ENCODE data around the gene SATB2.
A peak's percentile ranks its signal among the peaks of the same experiment; 100 is the strongest.

DNA sequence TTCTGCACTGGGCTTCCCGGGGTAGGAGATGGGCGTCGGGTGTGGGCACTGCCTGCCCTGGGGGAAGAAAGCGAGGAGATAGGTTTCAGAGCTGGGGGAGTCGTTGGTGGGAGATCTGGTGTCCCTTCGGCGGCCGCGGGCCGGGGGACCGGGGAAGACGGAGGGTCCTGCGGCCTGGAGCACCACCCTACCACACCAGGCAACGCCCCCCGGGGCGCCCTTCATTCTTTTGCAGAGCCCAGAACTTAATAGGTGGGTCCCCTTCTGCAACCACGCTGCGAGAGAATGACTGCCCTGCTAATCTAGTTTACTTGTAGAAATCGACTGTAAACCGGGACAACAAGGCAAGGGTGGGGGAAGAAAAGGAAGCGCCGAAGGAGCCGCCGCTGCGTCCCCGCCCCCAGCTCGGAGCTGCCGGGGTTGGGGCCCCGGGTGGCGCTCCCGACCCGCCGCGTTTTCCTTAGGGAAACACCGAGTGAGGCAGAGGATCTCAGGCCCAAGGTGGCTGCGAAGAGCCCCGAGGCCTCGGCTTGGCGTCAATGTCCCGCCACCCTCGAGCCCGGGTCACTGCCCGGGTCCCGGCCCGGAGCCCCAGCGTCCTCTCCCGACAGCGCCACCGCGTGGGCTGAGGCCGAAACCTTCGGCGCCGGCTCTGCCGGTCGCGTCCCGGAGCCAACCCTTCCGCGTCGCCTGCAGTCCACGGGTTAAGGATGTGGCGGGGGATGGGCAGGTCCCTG is 5.4 kb upstream of the SATB2 start:
- TF ChIP-seq, protein P1, sequence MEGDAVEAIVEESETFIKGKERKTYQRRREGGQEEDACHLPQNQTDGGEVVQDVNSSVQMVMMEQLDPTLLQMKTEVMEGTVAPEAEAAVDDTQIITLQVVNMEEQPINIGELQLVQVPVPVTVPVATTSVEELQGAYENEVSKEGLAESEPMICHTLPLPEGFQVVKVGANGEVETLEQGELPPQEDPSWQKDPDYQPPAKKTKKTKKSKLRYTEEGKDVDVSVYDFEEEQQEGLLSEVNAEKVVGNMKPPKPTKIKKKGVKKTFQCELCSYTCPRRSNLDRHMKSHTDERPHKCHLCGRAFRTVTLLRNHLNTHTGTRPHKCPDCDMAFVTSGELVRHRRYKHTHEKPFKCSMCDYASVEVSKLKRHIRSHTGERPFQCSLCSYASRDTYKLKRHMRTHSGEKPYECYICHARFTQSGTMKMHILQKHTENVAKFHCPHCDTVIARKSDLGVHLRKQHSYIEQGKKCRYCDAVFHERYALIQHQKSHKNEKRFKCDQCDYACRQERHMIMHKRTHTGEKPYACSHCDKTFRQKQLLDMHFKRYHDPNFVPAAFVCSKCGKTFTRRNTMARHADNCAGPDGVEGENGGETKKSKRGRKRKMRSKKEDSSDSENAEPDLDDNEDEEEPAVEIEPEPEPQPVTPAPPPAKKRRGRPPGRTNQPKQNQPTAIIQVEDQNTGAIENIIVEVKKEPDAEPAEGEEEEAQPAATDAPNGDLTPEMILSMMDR (IDR thresholded peaks at IDR 0.05): peak in 4 of 6 experiments; percentile 53 to 89 (median 85)
- TF ChIP-seq POLR2A (IDR thresholded peaks at IDR 0.05): peak; percentile 50 to 58
